Mesendoderm (in vitro differentiated cells): Measurements from ENCODE around the gene OR5H15.

ENCODE experiments used
- DNase-seq: peaks from one replicate; pipeline ENCODE4 v3.0.0; 2013
- H2AK5ac ChIP-seq: 2 replicates; pipeline ENCODE4 v1.6.1; 2013; ENCODE audit warnings: low read length, inconsistent platforms
- H2BK120ac ChIP-seq: 2 replicates; pipeline ENCODE4 v1.6.1; 2013; ENCODE audit warnings: low read depth, mild to moderate bottlenecking, low read length, moderate library complexity, mixed read lengths
- H2BK15ac ChIP-seq: replicated peaks from 2 replicates; pipeline ENCODE4 v1.6.1; 2013; ENCODE audit warnings: low read depth, mild to moderate bottlenecking, moderate library complexity
- H2BK5ac ChIP-seq: 2 replicates; pipeline ENCODE4 v1.6.1; 2013; ENCODE audit warnings: low read length, inconsistent platforms
- H3K18ac ChIP-seq: 2 replicates; pipeline ENCODE4 v1.6.1; 2013; ENCODE audit warnings: mild to moderate bottlenecking, low read length, mixed read lengths
- H3K23ac ChIP-seq: one replicate; pipeline ENCODE4 v1.6.1; 2013; ENCODE audit warnings: low read length
- H3K27ac ChIP-seq: 2 replicates; pipeline ENCODE4 v1.5.1; 2013; ENCODE audit warnings: low read depth, mild to moderate bottlenecking, inconsistent platforms, low read length, moderate library complexity
- H3K27me3 ChIP-seq: 2 replicates; pipeline ENCODE4 v1.6.1; 2013; ENCODE audit warnings: low read length, control low read depth, mild to moderate bottlenecking, inconsistent platforms; ENCODE audit not compliant: insufficient read depth, poor library complexity
- H3K36me3 ChIP-seq: 2 replicates; pipeline ENCODE4 v1.6.1; 2013; ENCODE audit warnings: low read length, inconsistent platforms; ENCODE audit not compliant: control insufficient read depth, insufficient read depth
- H3K4ac ChIP-seq: one replicate; pipeline ENCODE4 v1.6.1; 2013; ENCODE audit warnings: low read depth, mild to moderate bottlenecking, low read length, moderate library complexity
- H3K4me1 ChIP-seq: 2 replicates; pipeline ENCODE4 v1.6.1; 2013; ENCODE audit warnings: low read depth, low read length, inconsistent platforms; ENCODE audit not compliant: control insufficient read depth
- H3K4me2 ChIP-seq: 2 replicates; pipeline ENCODE4 v1.6.1; 2013; ENCODE audit warnings: low read length
- H3K4me3 ChIP-seq: 2 replicates; pipeline ENCODE4 v1.5.1; 2013; ENCODE audit warnings: mild to moderate bottlenecking, low read length
- H3K56ac ChIP-seq: one replicate; pipeline ENCODE4 v1.6.1; 2013; ENCODE audit warnings: low read length
- H3K79me1 ChIP-seq: 2 replicates; pipeline ENCODE4 v1.6.1; 2013; ENCODE audit warnings: low read length, inconsistent platforms
- H3K79me2 ChIP-seq: 2 replicates; pipeline ENCODE4 v1.6.1; 2013; ENCODE audit warnings: mild to moderate bottlenecking, low read length; ENCODE audit not compliant: control insufficient read depth, insufficient read depth
- H3K9ac ChIP-seq: 2 replicates; pipeline ENCODE4 v1.6.1; 2013; ENCODE audit warnings: low read length, inconsistent platforms
- H4K5ac ChIP-seq: one replicate; pipeline ENCODE4 v1.6.1; 2013; ENCODE audit warnings: low read length
- H4K8ac ChIP-seq: one replicate; pipeline ENCODE4 v1.6.1; 2013; ENCODE audit warnings: low read depth, mild to moderate bottlenecking, control low read depth, low read length, moderate library complexity
- WGBS: extraction: QIAGEN DNeasy Blood & Tissue Kit; methylation state at CpG from one replicate; pipeline ENCODE4 v1.1.7; 2013; ENCODE audit warnings: low lambda C conversion rate, missing lambda C conversion rate; ENCODE audit not compliant: insufficient coverage; ENCODE audit errors: extremely low coverage; 5-methylcytosine and 5-hydroxymethylcytosine counted together

The OR5H15 gene

GRCh38 chr3:98209244-98209643, 42.7 kb downstream of the OR5H15 start:
- Histone ChIP-seq H3K27ac (no peak overlapping the region), H3K79me2 (no peaks in the 10 kb centered on the region), H3K4me1 (no peaks in the 10 kb centered on the region), H3K4ac (no peak overlapping the region), H4K5ac (no peak overlapping the region), H4K8ac (no peak overlapping the region), H3K56ac (no peak overlapping the region), H2BK15ac (no peak overlapping the region), H3K4me3 (no peak overlapping the region), H3K79me1 (no peaks in the 10 kb centered on the region), H3K18ac (no peak overlapping the region), H3K4me2 (no peak overlapping the region), H3K36me3 (no peaks in the 10 kb centered on the region), H3K9ac (no peak overlapping the region), H2BK5ac (no peak overlapping the region), H2BK120ac (no peak overlapping the region), H3K27me3 (no peaks in the 10 kb centered on the region), H2AK5ac (no peak overlapping the region), H3K23ac (no peak overlapping the region)
- no peak for DNase-seq
- no CpG with 5 or more reads among the region's 2 CpGs for WGBS

- Histone ChIP-seq H3K18ac (peak overlapping the region; percentile 68), H3K79me2 (no peaks in the 10 kb centered on the region), H3K56ac (no peak overlapping the region), H3K27me3 (no peaks in the 10 kb centered on the region), H3K23ac (no peak overlapping the region), H3K4me3 (no peak overlapping the region), H3K36me3 (no peaks in the 10 kb centered on the region), H2BK120ac (peak overlapping the region; percentile 67), H3K4ac (no peak overlapping the region), H4K5ac (no peak overlapping the region), H3K79me1 (no peaks in the 10 kb centered on the region), H3K9ac (no peak overlapping the region), H3K27ac (no peak overlapping the region), H2BK15ac (no peak overlapping the region), H3K4me1 (no peaks in the 10 kb centered on the region), H2AK5ac (no peak overlapping the region), H4K8ac (no peak overlapping the region), H3K4me2 (no peak overlapping the region), H2BK5ac (no peak overlapping the region)
- WGBS, result no CpG with 5 or more reads among the region's 7 CpGs
- DNase-seq, result peak; percentile 71
Observed at GRCh38 chr3:98213276-98213675, 46.8 kb downstream of the OR5H15 start.

DNA sequence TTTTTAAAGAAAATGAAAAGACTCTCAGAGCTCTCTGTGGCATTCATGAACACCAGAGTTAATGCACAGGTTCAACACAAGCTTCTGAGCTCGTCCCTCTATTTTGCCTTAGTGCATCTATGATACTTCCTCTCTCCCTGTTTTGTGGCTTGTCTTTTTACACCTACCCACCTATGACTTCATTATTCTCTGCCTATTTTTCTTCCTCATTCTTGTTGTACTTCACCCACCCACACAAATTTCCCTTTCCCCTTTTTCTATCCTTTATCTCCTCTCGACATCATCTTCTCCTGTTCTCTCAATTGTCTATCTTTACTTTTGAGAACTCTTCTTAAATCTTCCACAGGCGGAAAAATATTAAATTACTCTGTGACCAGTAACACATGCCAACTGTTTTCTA, 48.6 kb downstream of the OR5H15 start:
- no peaks in the 10 kb centered on the region for H3K4me1 ChIP-seq
- no peak overlapping the region for H3K4me3 ChIP-seq
- H3K79me1 ChIP-seq, result no peaks in the 10 kb centered on the region
- H3K36me3 ChIP-seq, result no peaks in the 10 kb centered on the region
- H2BK120ac ChIP-seq, result no peak overlapping the region
- H3K56ac ChIP-seq, result no peak overlapping the region
- H3K9ac ChIP-seq, result no peak overlapping the region
- H3K27ac ChIP-seq, result no peak overlapping the region
- H2BK15ac ChIP-seq, result no peak overlapping the region
- no peak overlapping the region for H2AK5ac ChIP-seq
- H3K4ac ChIP-seq, result no peak overlapping the region
- no peaks in the 10 kb centered on the region for H3K27me3 ChIP-seq
- H3K23ac ChIP-seq, result no peak overlapping the region
- H2BK5ac ChIP-seq, result no peak overlapping the region
- WGBS, result 100% methylated on average over 1 of the region's 3 CpGs
- H4K5ac ChIP-seq, result no peak overlapping the region
- DNase-seq, result no peak
- H3K18ac ChIP-seq, result no peak overlapping the region
- no peaks in the 10 kb centered on the region for H3K79me2 ChIP-seq
- no peak overlapping the region for H3K4me2 ChIP-seq
- H4K8ac ChIP-seq, result no peak overlapping the region
